Superior temporal gyrus (tissue), 1 donor: Measurements from ENCODE around the gene SCN9A.
"Not testable (repeated sequence)": the region's sequence is repeated elsewhere in the genome, so short reads cannot be mapped to it uniquely, and the experiment has no call there.

ENCODE experiments used
- DNase-seq: peaks from one replicate; pipeline ENCODE4 v3.0.0-alpha.2; 2016; ENCODE audit errors: extremely low spot score

The SCN9A gene

GRCh38 chr2:166375736-166376487 lies at the start of gene SCN9A:
SCN9A (minus strand) TSS chr2:166375944; CDS start chr2:166311756, 64,188 bp downstream.
- no peak for DNase-seq

- no peak for DNase-seq
Measured at GRCh38 chr2:166424841-166425240, 49.1 kb upstream of the SCN9A start.

- DNase-seq, result peak; percentile 26
Measured at GRCh38 chr2:166419616-166419934, 43.8 kb upstream of the SCN9A start.

- DNase-seq, result no peak
Measured at GRCh38 chr2:166418853-166419615, 43.3 kb upstream of the SCN9A start.

- DNase-seq, result peak; percentile 28
Measured at GRCh38 chr2:166417669-166418068, 41.9 kb upstream of the SCN9A start.

GRCh38 chr2:166413255-166413654 lies 37.5 kb upstream of the SCN9A start:
- DNase-seq, result no peak

- no peak for DNase-seq
Measured at GRCh38 chr2:166411473-166412230, 35.9 kb upstream of the SCN9A start.

GRCh38 chr2:166410828-166411472 lies 35.2 kb upstream of the SCN9A start:
- no peak for DNase-seq

GRCh38 chr2:166407746-166408145 lies 32.0 kb upstream of the SCN9A start:
- not testable (repeated sequence) for DNase-seq

GRCh38 chr2:166406374-166406773 lies 30.6 kb upstream of the SCN9A start:
- DNase-seq, result no peak

GRCh38 chr2:166405569-166405926 lies 29.8 kb upstream of the SCN9A start:
- DNase-seq, result no peak

- no peak for DNase-seq
Measured at GRCh38 chr2:166404831-166405568, 29.3 kb upstream of the SCN9A start.

- DNase-seq, result no peak
Measured at GRCh38 chr2:166394245-166394644, 18.5 kb upstream of the SCN9A start.

GRCh38 chr2:166393008-166393407 lies 17.3 kb upstream of the SCN9A start:
- no peak for DNase-seq

GRCh38 chr2:166388481-166389070 lies 12.8 kb upstream of the SCN9A start:
- no peak for DNase-seq

- no peak for DNase-seq
Measured at GRCh38 chr2:166385313-166385712, 9.6 kb upstream of the SCN9A start.

GRCh38 chr2:166384774-166385173 lies 9.0 kb upstream of the SCN9A start:
- peak; percentile 68 for DNase-seq

GRCh38 chr2:166382448-166382847 lies 6.7 kb upstream of the SCN9A start:
- no peak for DNase-seq

- no peak for DNase-seq
Measured at GRCh38 chr2:166380615-166381014, 4.9 kb upstream of the SCN9A start.

GRCh38 chr2:166376873-166377272 lies 1.1 kb upstream of the SCN9A start:
- DNase-seq, result no peak

GRCh38 chr2:166376488-166376828 lies 714 bp upstream of the SCN9A start:
- no peak for DNase-seq
